Measurements from ENCODE around the gene CA7. TPM values are rescaled to one million over a fixed set of nuclear protein-coding genes. Genes with fewer than 3 reads are reported as not detected.

Gene CA7
- total RNA-seq, 4 donors from 2014 or later = not detected

DNA sequence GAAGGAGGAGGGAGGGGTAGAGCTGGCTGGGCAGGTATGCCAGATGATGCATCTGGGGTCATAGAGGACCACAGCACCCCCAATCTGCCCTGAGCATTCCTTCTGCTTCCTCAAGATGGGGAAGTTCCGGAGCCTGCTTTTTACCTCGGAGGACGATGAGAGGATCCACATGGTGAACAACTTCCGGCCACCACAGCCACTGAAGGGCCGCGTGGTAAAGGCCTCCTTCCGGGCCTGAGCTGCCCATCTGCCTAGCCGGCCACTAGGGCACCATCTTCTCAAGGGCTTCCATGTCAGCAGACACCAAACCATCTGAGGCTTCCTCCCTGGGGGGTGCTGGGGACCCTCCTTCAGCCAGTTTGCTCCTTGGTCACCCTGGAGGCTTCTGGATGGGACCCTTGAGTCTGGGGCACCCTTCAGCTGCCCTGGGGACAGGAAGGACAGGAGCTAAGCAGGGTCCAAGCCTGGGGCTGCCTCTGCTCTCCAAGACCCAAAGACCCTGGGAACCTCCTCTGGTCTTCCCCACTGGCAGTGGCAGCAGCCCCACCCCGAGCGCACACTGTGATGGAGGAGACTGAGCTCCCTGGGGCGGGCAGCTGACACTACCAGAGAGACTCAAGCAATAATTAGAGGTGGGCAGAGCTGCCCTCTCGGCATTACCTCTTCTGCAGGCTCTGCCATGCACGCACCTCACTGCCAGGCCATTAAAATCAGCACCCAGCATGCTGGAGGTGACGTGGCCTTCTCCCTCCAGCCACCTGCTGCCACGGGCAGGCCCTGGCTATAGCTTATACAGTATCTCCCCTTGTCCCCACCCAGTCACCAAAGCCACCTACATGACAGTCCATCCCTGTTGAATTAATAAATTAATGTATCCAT is 9.3 kb downstream of the CA7 start:
- TF ChIP-seq, protein P1, sequence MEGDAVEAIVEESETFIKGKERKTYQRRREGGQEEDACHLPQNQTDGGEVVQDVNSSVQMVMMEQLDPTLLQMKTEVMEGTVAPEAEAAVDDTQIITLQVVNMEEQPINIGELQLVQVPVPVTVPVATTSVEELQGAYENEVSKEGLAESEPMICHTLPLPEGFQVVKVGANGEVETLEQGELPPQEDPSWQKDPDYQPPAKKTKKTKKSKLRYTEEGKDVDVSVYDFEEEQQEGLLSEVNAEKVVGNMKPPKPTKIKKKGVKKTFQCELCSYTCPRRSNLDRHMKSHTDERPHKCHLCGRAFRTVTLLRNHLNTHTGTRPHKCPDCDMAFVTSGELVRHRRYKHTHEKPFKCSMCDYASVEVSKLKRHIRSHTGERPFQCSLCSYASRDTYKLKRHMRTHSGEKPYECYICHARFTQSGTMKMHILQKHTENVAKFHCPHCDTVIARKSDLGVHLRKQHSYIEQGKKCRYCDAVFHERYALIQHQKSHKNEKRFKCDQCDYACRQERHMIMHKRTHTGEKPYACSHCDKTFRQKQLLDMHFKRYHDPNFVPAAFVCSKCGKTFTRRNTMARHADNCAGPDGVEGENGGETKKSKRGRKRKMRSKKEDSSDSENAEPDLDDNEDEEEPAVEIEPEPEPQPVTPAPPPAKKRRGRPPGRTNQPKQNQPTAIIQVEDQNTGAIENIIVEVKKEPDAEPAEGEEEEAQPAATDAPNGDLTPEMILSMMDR (IDR thresholded peaks at IDR 0.05; ENCODE audit: low read depth) = no peak

DNA sequence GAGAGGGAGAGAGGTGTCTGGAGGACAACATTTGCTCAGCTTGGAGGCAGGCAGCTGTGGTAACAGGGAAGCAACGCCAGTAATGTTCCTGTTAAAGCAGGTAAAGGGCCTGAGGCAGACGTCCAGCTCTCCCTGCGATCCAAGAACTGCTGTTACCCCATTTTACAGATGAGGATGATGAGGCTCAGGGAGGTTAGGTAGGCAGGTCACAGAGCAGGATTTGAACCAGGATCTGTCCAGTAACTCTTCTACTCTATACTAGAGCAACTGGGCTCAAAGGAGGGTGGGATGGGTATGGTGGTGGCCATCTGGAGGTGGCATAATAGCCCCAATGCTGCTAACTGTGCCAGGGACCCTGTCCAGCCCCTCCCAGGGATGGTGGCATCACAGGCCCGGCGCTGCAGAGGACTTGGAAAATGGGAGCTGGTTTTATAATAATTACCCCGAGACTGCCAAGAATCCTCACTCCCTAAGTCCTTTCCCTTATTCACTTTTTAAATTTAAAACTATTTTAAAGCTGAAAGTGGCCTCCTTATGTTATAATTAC is 12.0 kb downstream of the CA7 start:
- TF ChIP-seq, protein P1 (IDR thresholded peaks at IDR 0.05; ENCODE audit: low read depth) = no peak

DNA sequence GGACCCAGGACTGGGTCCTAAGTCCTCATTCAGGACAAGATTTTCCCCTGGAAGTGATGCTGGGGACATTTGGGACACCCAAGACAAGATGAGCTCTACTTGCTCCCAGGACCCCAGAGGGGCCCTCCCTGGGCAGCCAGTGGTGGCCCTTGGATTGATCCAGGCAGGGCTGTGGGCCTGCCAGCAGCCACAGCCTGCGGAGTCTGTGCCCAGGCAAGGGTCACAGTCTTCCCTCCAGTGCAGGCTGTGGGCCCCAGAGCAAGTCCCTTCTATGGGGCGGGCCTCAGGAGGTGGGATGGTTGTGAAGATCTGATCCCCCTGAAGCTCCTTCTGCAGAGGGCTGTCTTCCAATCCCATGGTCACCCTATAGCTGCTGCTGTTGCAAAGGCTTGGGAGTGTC is 12.6 kb downstream of the CA7 start:
- TF ChIP-seq, protein P1 (IDR thresholded peaks at IDR 0.05; ENCODE audit: low read depth) = no peak

DNA sequence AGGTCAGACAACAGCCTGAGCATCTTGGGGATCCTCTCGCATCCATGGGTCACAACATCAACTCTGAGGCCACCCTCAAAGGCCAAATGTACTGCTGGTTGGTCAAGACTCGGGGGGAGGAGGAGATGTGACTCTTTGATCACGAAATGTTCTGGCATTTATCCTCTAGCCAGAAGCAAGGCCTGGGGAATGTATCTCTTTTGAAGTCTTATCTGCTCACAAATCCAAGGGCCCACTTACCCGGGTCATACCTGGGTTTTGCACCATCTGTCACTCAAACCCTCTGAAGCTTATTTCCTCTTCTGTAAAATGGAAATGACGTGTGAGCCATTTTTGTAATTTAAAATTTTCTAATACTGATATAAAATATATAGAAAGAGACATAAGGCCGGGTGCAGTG is 13.2 kb downstream of the CA7 start:
- TF ChIP-seq, protein P1 (IDR thresholded peaks at IDR 0.05; ENCODE audit: low read depth) = no peak

DNA sequence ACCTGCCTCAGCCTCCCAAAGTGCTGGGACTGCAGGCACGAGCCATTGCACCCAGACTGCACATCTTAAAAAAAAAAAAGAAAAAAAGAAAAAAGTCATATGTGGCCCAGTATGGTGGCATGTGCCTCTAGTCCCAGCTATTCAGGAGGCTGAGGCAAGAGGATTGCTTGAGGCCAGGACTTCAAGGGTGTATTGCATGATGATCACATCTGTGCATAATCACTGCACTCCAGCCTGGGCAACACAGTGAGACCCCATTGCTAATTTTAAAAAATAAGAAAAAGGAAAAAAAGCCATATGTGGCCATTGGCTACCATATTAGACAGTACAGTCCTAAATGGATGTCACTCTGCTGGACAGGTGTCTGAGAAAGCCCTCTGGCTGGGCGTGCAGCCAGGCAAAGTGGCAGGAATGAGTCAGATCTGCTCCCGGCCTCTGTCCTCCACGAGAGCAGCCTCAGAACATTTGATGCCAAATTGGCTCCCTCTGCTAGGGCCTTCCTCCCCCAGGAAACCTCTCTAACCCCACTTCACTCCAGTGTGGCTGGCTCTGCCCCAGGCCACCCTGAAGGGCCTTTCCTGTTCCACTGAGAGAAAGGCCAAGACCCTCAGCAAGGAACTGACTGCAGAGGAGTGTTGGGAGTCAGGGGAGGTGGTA is 14.7 kb downstream of the CA7 start:
- TF ChIP-seq, protein P1 (IDR thresholded peaks at IDR 0.05; ENCODE audit: low read depth) = no peak

DNA sequence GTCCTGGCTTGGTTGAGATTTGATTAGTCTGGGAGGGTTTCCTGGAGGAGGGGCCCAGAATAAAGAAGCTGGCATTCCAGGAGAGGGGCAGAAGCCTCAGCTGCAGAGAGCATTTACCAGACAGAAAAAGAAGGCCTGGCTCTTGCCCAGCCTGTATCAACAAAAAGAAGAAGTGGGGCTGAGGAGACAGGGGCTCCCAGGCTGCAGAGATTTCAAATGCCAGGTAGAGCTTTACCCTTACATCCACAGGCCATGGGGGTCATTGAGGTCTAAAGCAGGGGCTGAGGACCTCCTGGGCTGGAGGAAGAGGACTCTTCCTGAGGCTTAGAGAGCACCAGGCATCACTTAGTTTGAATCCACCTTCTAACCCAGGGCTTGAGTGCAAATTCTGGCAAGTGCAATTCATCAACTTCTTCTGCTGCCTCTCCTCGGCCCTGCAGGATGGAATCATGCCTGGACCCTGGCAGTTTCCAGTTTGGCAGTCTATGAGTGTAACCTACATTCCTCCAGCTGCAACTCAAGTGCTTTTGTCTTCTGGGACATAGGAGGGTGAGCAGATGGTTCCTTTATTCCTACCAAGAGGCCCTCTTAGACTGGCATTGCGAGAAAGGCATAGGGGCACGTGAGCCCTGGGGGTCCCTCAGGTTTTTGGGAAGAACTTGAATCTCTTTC is 15.3 kb downstream of the CA7 start:
- TF ChIP-seq, protein P1 (IDR thresholded peaks at IDR 0.05; ENCODE audit: low read depth) = no peak
